ENCODE results near the gene CLN5.

CLN5 gene

DNA sequence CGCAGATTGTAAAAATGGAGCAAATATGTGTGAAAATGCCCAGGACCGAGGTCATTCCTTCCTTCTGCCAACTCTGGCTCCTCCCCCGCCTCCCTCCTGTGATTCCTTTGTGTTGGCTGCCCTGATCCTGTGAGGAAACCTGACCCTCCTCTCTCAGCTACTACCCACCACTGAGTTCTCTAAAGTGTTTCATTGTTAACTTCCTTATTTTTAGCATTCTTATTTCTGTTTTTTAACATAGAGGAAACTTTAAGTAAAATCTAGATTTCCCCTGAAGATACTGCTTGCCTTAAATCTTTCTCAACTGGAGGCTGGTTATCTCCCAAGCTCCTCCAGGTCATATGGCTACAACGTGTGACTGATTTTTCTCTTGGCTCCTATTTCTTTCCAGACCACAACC, 56.8 kb downstream of the CLN5 start:
- Histone ChIP-seq H3K9ac (ENCODE audit: low read depth, low read length) (no peak overlapping the region), H3K4me3 (ENCODE audit: low read depth, low read length) (no peak overlapping the region), H3K9me3 (ENCODE audit: control insufficient read depth, insufficient read depth, low read length) (no peaks in the 10 kb centered on the region), H3K36me3 (ENCODE audit: control insufficient read depth, insufficient read depth, low read length) (no peaks in the 10 kb centered on the region), H3K4me1 (ENCODE audit: control insufficient read depth, insufficient read depth, low read length) (peaks cover 4% of the 10 kb centered on the region), H3K27me3 (ENCODE audit: control insufficient read depth, insufficient read depth, low read length) (no peaks in the 10 kb centered on the region)

DNA sequence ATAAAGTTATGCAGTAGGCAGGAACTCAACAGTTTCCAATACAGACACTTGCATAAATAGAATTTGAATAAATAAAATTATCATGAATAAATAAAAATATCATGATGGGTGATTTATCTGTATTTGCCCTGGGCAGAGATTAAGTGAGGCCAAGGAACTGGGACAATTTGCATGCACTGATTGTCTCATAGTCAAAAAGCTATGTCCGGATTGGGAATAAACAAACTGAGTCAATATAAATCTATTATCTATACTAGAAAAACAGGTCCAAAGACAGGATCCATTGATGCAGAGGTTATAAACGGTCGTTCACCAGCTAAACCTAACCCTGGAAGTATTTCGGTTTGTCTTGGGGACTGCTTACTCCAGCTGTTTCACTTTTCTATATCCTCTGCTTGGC, 61.3 kb downstream of the CLN5 start:
- no peaks in the 10 kb centered on the region for H3K36me3 ChIP-seq (ENCODE audit: control insufficient read depth, insufficient read depth, low read length)
- peaks cover 4% of the 10 kb centered on the region for H3K4me1 ChIP-seq (ENCODE audit: control insufficient read depth, insufficient read depth, low read length)
- no peak overlapping the region for H3K9ac ChIP-seq (ENCODE audit: low read depth, low read length)
- no peaks in the 10 kb centered on the region for H3K27me3 ChIP-seq (ENCODE audit: control insufficient read depth, insufficient read depth, low read length)
- no peaks in the 10 kb centered on the region for H3K9me3 ChIP-seq (ENCODE audit: control insufficient read depth, insufficient read depth, low read length)
- H3K4me3 ChIP-seq (ENCODE audit: low read depth, low read length) = no peak overlapping the region

Measured in iPS-15b (cell line).